ENCODE measurements around the gene CBLC.

The CBLC gene

DNA sequence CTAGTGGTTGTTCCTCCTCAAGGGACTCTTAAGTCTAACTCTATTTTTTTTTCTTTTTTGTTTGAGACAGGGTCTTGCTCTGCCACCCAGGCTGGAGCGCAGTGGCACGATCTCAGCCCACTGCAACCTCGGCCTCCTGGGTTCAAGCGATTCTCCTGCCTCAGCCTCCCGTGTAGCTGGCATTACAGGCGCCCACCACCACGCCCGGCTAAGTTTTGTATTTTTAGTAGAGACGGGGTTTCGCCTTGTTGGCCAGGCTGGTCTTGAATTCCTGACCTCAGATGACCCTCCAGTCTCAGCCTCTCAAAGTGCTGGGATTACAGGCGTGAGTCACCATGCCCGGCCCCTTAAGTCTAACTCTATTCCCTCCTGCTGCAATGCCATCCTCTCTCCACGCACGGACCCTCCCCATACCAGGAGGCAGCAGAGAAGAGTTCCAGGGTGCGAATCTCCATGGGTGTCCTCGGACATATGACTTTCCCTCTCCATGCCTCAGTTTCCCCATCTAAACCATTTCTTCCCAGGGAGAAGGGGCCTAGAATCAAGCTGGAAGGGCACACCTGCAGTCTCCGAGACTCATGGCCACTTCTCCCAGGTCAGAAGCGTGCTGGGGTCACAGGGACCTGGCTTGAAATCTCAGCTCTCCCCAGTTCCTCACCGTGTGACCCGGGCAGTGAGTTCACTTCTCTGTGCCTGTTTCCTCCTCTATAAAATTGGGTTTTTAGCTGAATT is 35.2 kb upstream of the CBLC start:
- TF ChIP-seq, protein P1, sequence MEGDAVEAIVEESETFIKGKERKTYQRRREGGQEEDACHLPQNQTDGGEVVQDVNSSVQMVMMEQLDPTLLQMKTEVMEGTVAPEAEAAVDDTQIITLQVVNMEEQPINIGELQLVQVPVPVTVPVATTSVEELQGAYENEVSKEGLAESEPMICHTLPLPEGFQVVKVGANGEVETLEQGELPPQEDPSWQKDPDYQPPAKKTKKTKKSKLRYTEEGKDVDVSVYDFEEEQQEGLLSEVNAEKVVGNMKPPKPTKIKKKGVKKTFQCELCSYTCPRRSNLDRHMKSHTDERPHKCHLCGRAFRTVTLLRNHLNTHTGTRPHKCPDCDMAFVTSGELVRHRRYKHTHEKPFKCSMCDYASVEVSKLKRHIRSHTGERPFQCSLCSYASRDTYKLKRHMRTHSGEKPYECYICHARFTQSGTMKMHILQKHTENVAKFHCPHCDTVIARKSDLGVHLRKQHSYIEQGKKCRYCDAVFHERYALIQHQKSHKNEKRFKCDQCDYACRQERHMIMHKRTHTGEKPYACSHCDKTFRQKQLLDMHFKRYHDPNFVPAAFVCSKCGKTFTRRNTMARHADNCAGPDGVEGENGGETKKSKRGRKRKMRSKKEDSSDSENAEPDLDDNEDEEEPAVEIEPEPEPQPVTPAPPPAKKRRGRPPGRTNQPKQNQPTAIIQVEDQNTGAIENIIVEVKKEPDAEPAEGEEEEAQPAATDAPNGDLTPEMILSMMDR (IDR thresholded peaks at IDR 0.05), result no peak

DNA sequence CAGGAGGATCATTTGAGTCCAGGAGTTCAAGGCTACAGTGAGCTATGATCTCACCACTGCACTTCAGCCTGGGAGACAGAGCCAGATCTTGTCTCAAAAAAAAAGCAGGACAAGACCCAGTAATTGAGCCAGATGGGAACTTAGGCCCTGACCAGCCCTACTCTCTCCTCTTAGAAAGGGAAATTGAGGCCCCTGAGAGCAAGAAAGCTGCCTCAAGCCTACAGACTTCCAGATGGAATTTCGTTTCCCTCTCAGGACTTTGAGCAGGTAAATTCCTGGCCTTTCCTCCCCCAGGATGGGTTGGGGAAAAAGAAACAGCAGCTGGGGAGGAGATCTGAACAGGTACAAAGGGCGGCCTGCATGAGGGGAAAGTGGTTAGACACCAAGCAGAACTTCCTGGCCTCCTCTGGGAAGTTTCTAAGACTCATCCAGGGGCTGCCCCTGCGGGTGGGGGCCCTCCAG is 32.8 kb upstream of the CBLC start:
- TF ChIP-seq, protein P1 (IDR thresholded peaks at IDR 0.05), result no peak

DNA sequence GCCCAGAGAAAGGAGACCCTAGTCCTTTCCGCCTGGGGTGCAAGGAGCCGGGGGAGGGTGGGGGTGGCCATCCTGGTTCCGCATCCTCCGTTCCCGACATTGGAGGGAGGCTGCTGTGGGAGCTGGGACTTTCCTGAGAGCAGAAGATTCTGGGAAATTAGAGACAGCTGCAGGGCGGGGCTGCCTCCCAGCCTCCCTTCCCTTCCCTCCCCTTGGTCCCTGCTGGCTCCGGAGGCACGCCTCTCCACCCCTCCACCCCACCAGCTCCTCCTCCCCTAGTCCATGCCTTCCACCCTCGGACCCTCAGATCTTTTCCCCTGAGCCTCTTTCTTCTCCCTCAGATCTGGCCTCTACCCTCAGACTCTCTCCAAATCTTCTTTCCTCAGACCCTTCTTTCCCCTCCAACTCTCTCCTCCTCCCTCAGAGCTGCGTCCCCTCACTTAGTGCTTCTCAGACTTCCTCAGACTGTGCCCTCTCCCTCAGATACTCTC is 32.3 kb upstream of the CBLC start:
- TF ChIP-seq, protein P1 (IDR thresholded peaks at IDR 0.05), result no peak

DNA sequence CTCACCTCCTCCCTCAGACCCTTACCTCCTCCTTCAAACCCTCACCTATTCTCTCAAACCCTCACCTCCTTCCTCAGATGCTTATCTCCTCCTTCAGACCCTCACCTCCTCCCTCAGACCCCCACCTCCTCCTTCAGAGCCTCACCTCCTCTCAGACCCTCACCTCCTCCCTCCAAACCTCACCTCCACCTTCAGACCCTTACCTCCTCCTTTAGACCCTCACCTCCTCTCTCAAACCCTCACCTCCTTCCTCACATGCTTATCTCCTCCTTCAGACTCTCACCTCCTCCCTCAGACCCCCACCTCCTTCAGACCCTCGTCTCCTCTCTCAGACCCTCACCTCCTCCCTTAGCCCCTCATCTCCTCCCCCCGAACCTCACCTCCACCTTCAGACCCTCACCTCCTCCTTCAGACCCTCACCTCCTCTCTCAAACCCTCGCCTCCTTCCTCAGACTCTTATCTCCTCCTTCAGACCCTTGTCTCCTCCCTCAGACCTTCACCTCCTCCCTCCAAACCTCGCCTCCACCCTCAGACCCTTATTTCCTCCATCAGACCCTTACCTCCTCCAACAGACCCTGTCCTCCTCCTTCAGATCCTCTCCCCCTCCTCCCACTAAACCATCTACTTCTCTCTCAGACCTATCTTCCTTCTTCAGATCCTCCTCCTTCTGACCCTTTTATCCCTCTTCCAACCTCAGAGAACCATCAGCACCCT is 31.6 kb upstream of the CBLC start:
- TF ChIP-seq, protein P1 (IDR thresholded peaks at IDR 0.05), result no peak

DNA sequence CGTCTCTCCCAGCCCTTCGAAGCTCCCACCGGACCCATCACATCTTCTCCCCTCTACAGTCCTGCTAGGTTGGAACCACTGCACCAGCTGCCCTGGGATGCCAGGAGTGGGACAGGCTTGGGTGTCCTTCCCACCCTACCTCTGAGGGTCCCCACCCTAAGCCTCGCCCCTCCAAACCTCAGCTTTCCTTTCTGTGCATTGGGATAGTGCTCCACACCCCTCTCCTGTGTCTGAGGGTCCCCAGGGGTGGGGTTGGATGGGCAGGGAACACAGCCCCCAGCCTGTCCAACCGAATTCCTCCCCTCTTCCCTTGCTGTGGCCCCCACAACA is 31.1 kb upstream of the CBLC start:
- TF ChIP-seq, protein P1 (IDR thresholded peaks at IDR 0.05), result no peak

DNA sequence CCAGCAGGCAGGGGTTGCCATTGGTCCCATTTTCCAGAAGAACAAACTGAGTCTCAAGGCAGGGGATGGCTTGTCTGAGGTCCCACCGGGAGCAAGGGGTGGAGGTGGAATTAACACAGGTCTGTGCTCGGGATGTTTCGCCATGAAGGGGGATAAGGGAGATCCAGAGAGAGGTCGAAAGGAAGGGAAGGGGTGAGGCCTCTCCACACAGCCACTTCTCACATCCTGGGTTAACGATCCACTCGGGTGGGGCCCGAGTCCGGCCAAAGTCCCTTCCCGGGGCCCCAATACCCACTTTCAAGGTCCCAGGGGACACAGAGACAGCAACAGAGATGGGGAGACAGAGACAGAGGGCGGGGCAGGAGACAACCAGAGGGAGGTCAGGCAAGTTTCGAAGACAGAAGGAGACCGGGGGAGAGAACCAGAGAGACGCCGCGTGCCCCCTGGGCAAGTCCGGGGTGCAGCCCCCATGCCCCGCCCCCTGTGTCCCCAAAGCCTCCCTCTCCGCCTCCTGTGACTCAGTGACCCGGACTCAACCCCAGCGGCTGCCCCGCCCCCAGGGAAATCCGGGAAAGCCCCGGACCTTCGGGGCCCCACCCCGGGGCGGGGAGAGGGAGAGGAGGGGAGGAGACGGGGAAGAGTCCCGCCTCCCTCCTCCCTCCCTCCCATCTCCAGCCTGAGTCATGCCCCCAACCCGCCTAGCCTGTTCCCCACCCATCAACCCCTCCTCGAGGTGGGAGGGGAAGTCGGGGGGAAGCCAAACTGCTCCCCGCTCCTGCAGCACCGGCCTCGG is 30.5 kb upstream of the CBLC start:
- TF ChIP-seq, protein P1 (IDR thresholded peaks at IDR 0.05), result no peak

DNA sequence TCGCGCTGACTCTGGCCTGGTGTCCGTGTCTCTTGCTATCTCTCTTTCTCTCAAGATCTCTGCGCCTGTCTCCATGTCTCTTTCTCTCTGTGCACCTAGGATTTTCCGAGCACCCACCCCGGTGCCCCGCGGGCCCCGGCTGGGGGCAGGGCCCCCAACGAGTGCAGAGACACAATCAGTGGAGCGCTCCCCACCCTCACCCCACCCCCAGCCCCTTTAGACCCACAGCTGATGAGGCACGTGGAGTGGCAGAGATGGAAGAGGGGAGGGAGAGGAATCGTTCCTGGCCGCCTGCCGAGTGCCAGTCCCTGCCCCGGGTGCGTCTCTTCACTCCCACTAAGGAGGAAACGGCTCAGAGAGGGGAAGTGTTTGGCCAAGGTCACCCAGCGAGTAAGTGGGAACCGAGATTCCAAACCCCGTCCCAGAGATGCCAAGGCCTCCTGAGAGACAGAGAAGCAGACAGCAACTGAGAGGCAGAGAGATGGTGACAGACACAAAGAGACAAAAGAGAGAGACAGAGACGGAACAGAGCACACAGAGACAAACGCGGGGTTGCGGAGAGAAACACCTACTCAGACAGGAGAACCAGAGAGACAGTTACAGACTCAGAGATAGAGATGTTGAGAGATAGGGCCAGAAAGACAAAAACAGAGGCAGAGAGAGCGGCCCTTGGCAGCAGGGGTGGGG is 29.8 kb upstream of the CBLC start:
- TF ChIP-seq, protein P1 (IDR thresholded peaks at IDR 0.05), result no peak
